ENCODE results near the gene SYTL3. TPM values are rescaled to one million over a fixed set of nuclear protein-coding genes. Genes with fewer than 3 reads are reported as not detected.

SYTL3 gene
- total RNA-seq, 2 experiments from 2014 or later: 43.5 to 48.3 TPM

DNA sequence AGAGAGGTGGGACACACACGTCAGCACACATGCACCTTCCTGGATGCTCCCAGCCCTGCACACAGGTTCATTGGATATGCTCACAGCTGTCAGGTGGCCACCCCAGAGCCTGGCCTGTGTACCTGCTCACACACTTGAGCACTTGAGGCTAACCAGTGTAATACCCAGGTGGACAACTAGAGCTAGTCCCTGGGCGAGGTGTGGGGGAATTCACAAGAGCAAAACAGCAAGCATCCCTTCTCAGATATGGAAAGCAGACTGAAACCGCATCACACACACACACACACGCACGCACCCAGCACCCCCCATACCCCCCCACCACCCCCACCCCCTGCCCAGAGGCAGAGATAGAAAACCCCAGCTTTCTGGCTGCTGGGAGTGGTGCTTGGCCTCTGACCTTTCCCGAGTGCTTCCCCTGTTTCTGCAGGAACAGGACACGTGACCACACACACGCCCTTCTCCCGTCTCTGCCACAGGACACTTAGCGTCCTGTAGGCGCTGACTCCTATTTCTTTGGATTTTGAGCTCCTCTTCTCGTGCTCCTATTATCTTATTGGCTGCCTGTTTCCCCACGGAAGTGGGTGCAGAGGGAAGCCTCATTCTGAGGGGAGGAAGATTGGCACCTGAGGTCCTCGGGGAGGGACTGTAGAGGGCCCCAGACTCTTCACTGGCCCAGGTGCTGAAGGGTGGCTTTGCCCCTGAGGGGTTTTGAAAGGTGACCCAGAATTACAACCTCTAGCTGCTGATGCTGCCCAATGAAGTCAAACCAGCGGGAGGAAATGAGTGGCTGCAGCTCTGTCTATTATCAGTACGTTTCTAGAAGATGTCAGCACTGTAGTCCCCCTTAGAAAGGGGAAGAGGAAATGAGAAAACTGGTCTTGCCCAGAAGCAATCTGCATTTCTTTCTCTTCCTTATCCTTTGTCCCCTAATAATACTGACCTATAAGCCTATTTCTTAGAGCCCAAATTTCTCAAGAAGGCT lies 65.8 kb downstream of the SYTL3 start:
- Mint-ChIP-seq H3K4me3 (no peak overlapping the region), H3K36me3 (ENCODE audit: low read depth) (peaks cover 78% of the 10 kb centered on the region), H3K4me1 (ENCODE audit: low read depth) (peaks cover 77% of the 10 kb centered on the region), H3K27ac (peak overlapping the region; percentile 88), H3K27me3 (ENCODE audit: low read depth) (no peaks in the 10 kb centered on the region), H3K9me3 (ENCODE audit: insufficient read depth) (no peaks in the 10 kb centered on the region)
- ChIA-PET POLR2A (interaction anchor here (0.6 kb wide), 1 partner anchor 9 kb away, joined by 3 read pairs; no protein-coding TSS in a partner anchor), CTCF (interaction anchor here (0.6 to 3.6 kb wide), 9 partner anchors 9 to 257 kb away, joined by 3 to 16 read pairs (median 3); no protein-coding TSS in a partner anchor)
- ATAC-seq (no peak), DNase-seq (no peak)

- ATAC-seq: peak; percentile 64
- peak overlapping the region; percentile 53 for H3K4me3 Mint-ChIP-seq
- H3K27me3 Mint-ChIP-seq (ENCODE audit: low read depth): no peaks in the 10 kb centered on the region
- no peak for DNase-seq
- H3K36me3 Mint-ChIP-seq (ENCODE audit: low read depth): peaks cover 75% of the 10 kb centered on the region
- ChIA-PET POLR2A (interaction anchor here (1.0 kb wide), 1 partner anchor 73 kb away, joined by 3 read pairs; no protein-coding TSS in a partner anchor), CTCF (interaction anchor here (1.0 to 3.6 kb wide), 9 partner anchors 11 to 274 kb away, joined by 3 to 16 read pairs (median 5); no protein-coding TSS in a partner anchor)
- no peaks in the 10 kb centered on the region for H3K9me3 Mint-ChIP-seq (ENCODE audit: insufficient read depth)
- H3K27ac Mint-ChIP-seq: peak overlapping the region; percentile 94
- H3K4me1 Mint-ChIP-seq (ENCODE audit: low read depth): peaks cover 80% of the 10 kb centered on the region
These were observed 67.8 kb downstream of the SYTL3 start for GRCh38 chr6:158717341-158718330.

- POLR2A ChIA-PET: interaction anchor here (1.0 kb wide), 1 partner anchor 74 kb away, joined by 3 read pairs; no protein-coding TSS in a partner anchor
- no peaks in the 10 kb centered on the region for H3K27me3 Mint-ChIP-seq (ENCODE audit: low read depth)
- ATAC-seq (no peak), DNase-seq (no peak)
- H3K9me3 Mint-ChIP-seq (ENCODE audit: insufficient read depth): no peaks in the 10 kb centered on the region
- CTCF ChIA-PET: interaction anchor here (0.8 to 3.6 kb wide), 12 partner anchors 12 to 273 kb away, joined by 3 to 16 read pairs (median 4); no protein-coding TSS in a partner anchor
- no peak overlapping the region for H3K4me3 Mint-ChIP-seq
- peaks cover 72% of the 10 kb centered on the region for H3K36me3 Mint-ChIP-seq (ENCODE audit: low read depth)
- H3K4me1 Mint-ChIP-seq (ENCODE audit: low read depth): peaks cover 72% of the 10 kb centered on the region
- peak overlapping the region; percentile 94 for H3K27ac Mint-ChIP-seq
These were observed 68.7 kb downstream of the SYTL3 start for GRCh38 chr6:158718461-158719046.

DNA sequence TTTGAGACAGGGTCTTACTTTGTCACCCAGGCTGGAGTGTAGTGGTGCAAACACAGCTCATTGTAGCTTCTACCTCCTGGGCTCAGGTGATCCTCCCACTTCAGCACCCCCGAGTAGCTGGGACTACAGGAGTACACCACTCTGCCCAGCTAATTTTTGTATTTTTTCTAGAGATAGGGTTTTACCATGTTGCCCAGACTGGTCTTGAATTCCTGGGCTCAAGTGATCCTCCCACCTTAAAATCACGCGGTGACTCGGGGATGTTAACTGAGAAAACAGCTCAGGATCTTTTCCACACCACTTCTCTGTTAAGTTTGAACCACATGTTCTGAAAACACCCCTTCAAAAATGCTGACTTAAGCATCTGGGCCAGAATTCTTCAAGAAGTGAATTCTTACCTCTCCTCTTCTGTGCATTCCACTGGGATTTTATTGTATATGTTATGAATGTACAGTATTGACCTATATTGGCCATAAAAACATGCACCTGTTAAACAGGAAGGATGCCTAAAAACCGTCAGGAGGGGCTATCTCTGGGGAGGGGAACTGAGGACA lies 72.4 kb downstream of the SYTL3 start:
- H3K4me1 Mint-ChIP-seq (ENCODE audit: low read depth): peaks cover 47% of the 10 kb centered on the region
- H3K4me3 Mint-ChIP-seq: no peak overlapping the region
- H3K27me3 Mint-ChIP-seq (ENCODE audit: low read depth): no peaks in the 10 kb centered on the region
- no peak for ATAC-seq
- DNase-seq: no peak
- H3K27ac Mint-ChIP-seq: no peak overlapping the region
- no peaks in the 10 kb centered on the region for H3K9me3 Mint-ChIP-seq (ENCODE audit: insufficient read depth)
- peaks cover 73% of the 10 kb centered on the region for H3K36me3 Mint-ChIP-seq (ENCODE audit: low read depth)
- ChIA-PET POLR2A (no interaction called here), CTCF (interaction anchor here (0.6 to 1.8 kb wide), 3 partner anchors 13 to 251 kb away, joined by 3 to 5 read pairs (median 4); no protein-coding TSS in a partner anchor)

DNA sequence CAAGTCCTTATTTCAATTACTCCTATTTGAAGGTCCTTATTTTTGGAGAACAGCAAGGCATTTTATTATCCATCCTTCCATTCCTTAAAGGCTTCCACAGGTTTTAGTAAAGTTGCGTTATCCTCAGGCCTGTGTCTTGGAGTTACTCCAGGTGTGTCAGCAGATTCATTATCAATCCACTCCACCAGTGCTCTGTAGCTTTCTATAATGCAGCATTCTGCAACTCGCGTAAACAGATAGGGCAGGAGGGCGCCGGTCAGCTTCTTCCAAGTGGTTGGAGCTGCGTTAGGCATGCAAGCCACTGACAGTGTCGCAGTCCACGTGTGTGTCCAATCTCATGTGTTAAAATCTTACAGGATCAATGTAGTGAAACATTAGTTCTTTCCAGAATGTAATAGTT lies 75.8 kb downstream of the SYTL3 start:
- no peaks in the 10 kb centered on the region for H3K9me3 Mint-ChIP-seq (ENCODE audit: insufficient read depth)
- ATAC-seq (no peak), DNase-seq (no peak)
- no peak overlapping the region for H3K27ac Mint-ChIP-seq
- no peaks in the 10 kb centered on the region for H3K27me3 Mint-ChIP-seq (ENCODE audit: low read depth)
- no peak overlapping the region for H3K4me3 Mint-ChIP-seq
- H3K36me3 Mint-ChIP-seq (ENCODE audit: low read depth): peaks cover 68% of the 10 kb centered on the region
- H3K4me1 Mint-ChIP-seq (ENCODE audit: low read depth): peaks cover 13% of the 10 kb centered on the region
- CTCF ChIA-PET: interaction anchor here (0.9 kb wide), 2 partner anchors 10 to 409 kb away, joined by 3 read pairs; no protein-coding TSS in a partner anchor
- POLR2A ChIA-PET: no interaction called here

DNA sequence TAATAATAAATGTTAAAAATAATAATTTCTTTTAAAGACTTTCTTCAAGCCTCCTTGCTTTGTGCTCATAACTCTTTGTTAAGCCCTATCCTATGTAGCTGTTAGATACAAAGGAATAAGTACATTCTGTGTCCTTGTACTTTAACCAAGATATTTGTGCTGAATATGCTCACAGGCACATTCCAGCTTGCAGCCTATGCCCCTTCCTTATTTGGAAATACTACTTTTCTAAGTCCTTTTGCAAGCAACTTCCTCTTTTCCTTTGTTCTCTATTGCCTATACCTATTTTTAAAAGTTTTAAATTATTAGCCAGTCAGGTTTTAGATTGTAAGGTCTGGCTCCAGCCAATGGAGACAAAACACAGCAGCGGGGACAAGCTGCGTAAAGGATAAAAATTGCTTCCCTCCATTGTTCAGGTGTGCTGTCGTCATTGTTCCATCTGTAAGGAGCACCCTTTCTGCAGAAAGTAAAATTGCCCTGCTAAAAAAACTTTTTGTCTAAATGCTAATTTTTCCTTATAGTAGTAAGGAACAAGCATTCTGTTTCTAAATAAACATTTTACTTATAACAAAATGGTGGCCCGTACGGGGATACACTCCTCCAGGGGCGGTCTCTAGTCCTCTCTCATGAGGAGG lies 80.2 kb downstream of the SYTL3 start:
- Mint-ChIP-seq H3K27me3 (ENCODE audit: low read depth) (no peaks in the 10 kb centered on the region), H3K9me3 (ENCODE audit: insufficient read depth) (no peaks in the 10 kb centered on the region), H3K4me3 (no peak overlapping the region), H3K27ac (no peak overlapping the region), H3K36me3 (ENCODE audit: low read depth) (peaks cover 79% of the 10 kb centered on the region), H3K4me1 (ENCODE audit: low read depth) (peaks cover 6% of the 10 kb centered on the region)
- POLR2A ChIA-PET: no interaction called here
- CTCF ChIA-PET: no interaction called here
- ATAC-seq: no peak
- no peak for DNase-seq

GRCh38 chr6:158730541-158730907 lies 80.7 kb downstream of the SYTL3 start:
- no peak for DNase-seq
- ChIA-PET CTCF (no interaction called here), POLR2A (no interaction called here)
- Mint-ChIP-seq H3K9me3 (ENCODE audit: insufficient read depth) (no peaks in the 10 kb centered on the region), H3K4me3 (no peak overlapping the region), H3K4me1 (ENCODE audit: low read depth) (peaks cover 10% of the 10 kb centered on the region), H3K27me3 (ENCODE audit: low read depth) (no peaks in the 10 kb centered on the region), H3K27ac (no peak overlapping the region), H3K36me3 (ENCODE audit: low read depth) (peaks cover 77% of the 10 kb centered on the region)
- ATAC-seq: no peak

GRCh38 chr6:158735009-158735408 lies 85.2 kb downstream of the SYTL3 start:
- H3K4me1 Mint-ChIP-seq (ENCODE audit: low read depth): peaks cover 13% of the 10 kb centered on the region
- no peak overlapping the region for H3K4me3 Mint-ChIP-seq
- ATAC-seq: no peak
- H3K27ac Mint-ChIP-seq: no peak overlapping the region
- ChIA-PET POLR2A (no interaction called here), CTCF (interaction anchor here (1.0 to 1.4 kb wide), 2 partner anchors 14 to 236 kb away, joined by 3 to 5 read pairs; no protein-coding TSS in a partner anchor)
- DNase-seq: no peak
- H3K27me3 Mint-ChIP-seq (ENCODE audit: low read depth): no peaks in the 10 kb centered on the region
- peaks cover 11% of the 10 kb centered on the region for H3K9me3 Mint-ChIP-seq (ENCODE audit: insufficient read depth)
- peaks cover 85% of the 10 kb centered on the region for H3K36me3 Mint-ChIP-seq (ENCODE audit: low read depth)

- DNase-seq: no peak
- ChIA-PET CTCF (interaction anchor here (1.3 kb wide), 1 partner anchor 8 kb away, joined by 3 read pairs; no protein-coding TSS in a partner anchor), POLR2A (interaction anchor here (0.6 kb wide), 1 partner anchor 55 kb away, joined by 3 read pairs; no protein-coding TSS in a partner anchor)
- Mint-ChIP-seq H3K27ac (peak overlapping the region; percentile 66), H3K4me3 (no peak overlapping the region), H3K4me1 (ENCODE audit: low read depth) (peaks cover 13% of the 10 kb centered on the region), H3K9me3 (ENCODE audit: insufficient read depth) (peaks cover 11% of the 10 kb centered on the region), H3K36me3 (ENCODE audit: low read depth) (peaks cover 82% of the 10 kb centered on the region), H3K27me3 (ENCODE audit: low read depth) (no peaks in the 10 kb centered on the region)
- ATAC-seq: no peak
These were observed 87.3 kb downstream of the SYTL3 start for GRCh38 chr6:158737082-158737709.

All from activated CD8-positive, alpha-beta T cell treated with anti-CD3 and anti-CD28 coated beads, Interleukin-2, amount 10 ng/mL, durations not matched to agents 7 days and 5 days (primary cell).